Muscle of back (tissue), 11 donors: Measurements from ENCODE around the gene ARHGAP24. TPM values are rescaled to one million over a fixed set of nuclear protein-coding genes. Genes with fewer than 3 reads are reported as not detected.
"Not testable (repeated sequence)": the region's sequence is repeated elsewhere in the genome, so short reads cannot be mapped to it uniquely, and the experiment has no call there.

Experiments
- DNase-seq, 3 donors: peaks; one replicate each; pipeline versions ENCODE4 v3.0.0 to v3.0.0-alpha.2; 2013
- polyA plus RNA-seq, 10 donors: library from polyadenylated mRNA; unstranded; fragments of 120-200 nt; gene quantifications; one replicate each; pipeline ENCODE4 v1.2.1, GENCODE V29; 2013; ENCODE audit not compliant: insufficient read length in 10 of 10

The ARHGAP24 gene
- polyA plus RNA-seq, 10 donors = 44.8 to 74.7 (median 55.1) TPM

GRCh38 chr4:85952972-85953650 lies 478.2 kb downstream of the ARHGAP24 start:
- DNase-seq = peak in 1 of 3 donors; percentile 54

GRCh38 chr4:85953651-85954018 lies 478.7 kb downstream of the ARHGAP24 start:
- DNase-seq = no peak

- DNase-seq = no peak
Measured at GRCh38 chr4:85955620-85956292, 480.8 kb downstream of the ARHGAP24 start.

GRCh38 chr4:85956293-85956945 lies 481.5 kb downstream of the ARHGAP24 start:
- DNase-seq = no peak

GRCh38 chr4:85961887-85962286 lies 486.9 kb downstream of the ARHGAP24 start:
- DNase-seq = no peak

GRCh38 chr4:85963231-85963630 lies 488.3 kb downstream of the ARHGAP24 start:
- no peak for DNase-seq

GRCh38 chr4:85964298-85964697 lies 489.3 kb downstream of the ARHGAP24 start:
- no peak for DNase-seq

GRCh38 chr4:85965017-85965416 lies 490.1 kb downstream of the ARHGAP24 start:
- not testable (repeated sequence) for DNase-seq

- no peak for DNase-seq
Measured at GRCh38 chr4:85965529-85965928, 490.6 kb downstream of the ARHGAP24 start.

- peak in 1 of 3 donors; percentile 66 for DNase-seq
Measured at GRCh38 chr4:85966373-85966772, 491.4 kb downstream of the ARHGAP24 start.

- DNase-seq = no peak
Measured at GRCh38 chr4:85967872-85968271, 492.9 kb downstream of the ARHGAP24 start.

- peak; percentile 65 to 83 (median 73) for DNase-seq
Measured at GRCh38 chr4:85968945-85969819, 494.2 kb downstream of the ARHGAP24 start.

- DNase-seq = no peak
Measured at GRCh38 chr4:85970535-85970934, 495.6 kb downstream of the ARHGAP24 start.

GRCh38 chr4:85979276-85979675 lies 504.3 kb downstream of the ARHGAP24 start:
- DNase-seq = no peak

GRCh38 chr4:85986266-85986665 lies 511.3 kb downstream of the ARHGAP24 start:
- no peak for DNase-seq

GRCh38 chr4:85993641-85994040 lies 518.7 kb downstream of the ARHGAP24 start:
- DNase-seq = no peak

- DNase-seq = no peak
Measured at GRCh38 chr4:85994576-85994975, 519.6 kb downstream of the ARHGAP24 start.

GRCh38 chr4:85995361-85995760 lies 520.4 kb downstream of the ARHGAP24 start:
- DNase-seq = no peak

GRCh38 chr4:86001591-86001990 lies 526.6 kb downstream of the ARHGAP24 start:
- no peak for DNase-seq

- DNase-seq = no peak
Measured at GRCh38 chr4:86004030-86004429, 529.1 kb downstream of the ARHGAP24 start.

GRCh38 chr4:86006057-86006456 lies 531.1 kb downstream of the ARHGAP24 start:
- no peak for DNase-seq

- DNase-seq = no peak
Measured at GRCh38 chr4:86007042-86007441, 532.1 kb downstream of the ARHGAP24 start.
